Muscle of back (tissue), 13 donors: ENCODE measurements around the gene CD300LF. TPM values are rescaled to one million over a fixed set of nuclear protein-coding genes. Genes with fewer than 3 reads are reported as not detected.
A peak's percentile ranks its signal among the peaks of the same experiment; 100 is the strongest.

ENCODE experiments used
- DNase-seq, 3 donors: peaks; one replicate each; pipeline versions ENCODE4 v3.0.0 to v3.0.0-alpha.2; 2013
- long read RNA-seq, 9 donors: transcript quantifications; one replicate each; lab custom pipeline, GENCODE V29; 2026
- polyA plus RNA-seq, 10 donors: library from polyadenylated mRNA; unstranded; fragments of 120-200 nt; gene quantifications; one replicate each; pipeline ENCODE4 v1.2.1, GENCODE V29; 2013; ENCODE audit not compliant: insufficient read length in 10 of 10

CD300LF gene
- polyA plus RNA-seq: under 1 TPM; 0.16 to 0.65 (median 0.35) TPM
- long read RNA-seq, donor 1: 0 reads
- long read RNA-seq, donor 2: 0 reads
- long read RNA-seq, donor 3: 0 reads
- long read RNA-seq, donor 4: 0 reads
- long read RNA-seq, donor 5: 0 reads
- long read RNA-seq, donor 6: 0 reads
- long read RNA-seq, donor 7: 0 reads
- long read RNA-seq, donor 8: 0 reads
- long read RNA-seq, donor 9: 0 reads

DNA sequence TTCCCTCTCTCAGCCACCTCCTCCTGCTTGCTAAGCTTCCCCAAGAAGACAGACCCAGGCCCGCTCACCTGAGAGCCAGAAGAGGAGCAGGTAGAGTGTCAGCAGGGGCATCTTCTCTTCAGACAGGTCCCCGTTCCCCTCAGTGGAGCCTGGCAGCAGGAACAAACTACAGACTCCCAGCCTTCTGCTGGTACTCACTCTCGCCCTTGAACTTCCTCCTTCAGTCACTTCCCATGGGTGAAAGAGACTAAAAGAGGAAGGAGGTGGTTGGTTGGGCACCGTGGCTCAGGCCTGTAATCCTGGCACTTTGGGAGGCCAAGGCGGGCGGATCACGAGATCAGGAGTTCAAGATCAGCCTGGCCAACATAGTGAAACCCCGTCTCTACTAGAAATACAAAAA lies at the start of gene CD300LF:
Gene CD300LF, minus strand, starts transcription at position 168 of the 400 bp plus-strand sequence. Its CDS starts 57 bp downstream, at position 111.
- peak in 1 of 3 donors; percentile 16 for DNase-seq

DNA sequence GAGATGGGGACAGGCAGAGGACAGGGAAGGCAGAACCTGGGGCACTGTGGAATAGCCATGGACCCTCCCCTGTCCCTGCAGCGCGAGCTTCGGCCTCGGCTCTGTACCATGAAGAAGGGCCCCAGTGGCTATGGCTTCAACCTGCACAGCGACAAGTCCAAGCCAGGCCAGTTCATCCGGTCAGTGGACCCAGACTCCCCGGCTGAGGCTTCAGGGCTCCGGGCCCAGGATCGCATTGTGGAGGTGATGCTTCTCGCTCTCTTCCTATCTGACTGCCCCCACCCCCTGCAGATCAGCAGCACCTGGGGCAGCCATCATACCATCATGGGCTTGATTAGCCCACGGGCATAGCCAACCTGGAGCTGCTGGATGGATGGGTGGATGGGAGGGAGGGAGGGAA lies 49.2 kb upstream of the CD300LF start:
- DNase-seq: no peak

DNA sequence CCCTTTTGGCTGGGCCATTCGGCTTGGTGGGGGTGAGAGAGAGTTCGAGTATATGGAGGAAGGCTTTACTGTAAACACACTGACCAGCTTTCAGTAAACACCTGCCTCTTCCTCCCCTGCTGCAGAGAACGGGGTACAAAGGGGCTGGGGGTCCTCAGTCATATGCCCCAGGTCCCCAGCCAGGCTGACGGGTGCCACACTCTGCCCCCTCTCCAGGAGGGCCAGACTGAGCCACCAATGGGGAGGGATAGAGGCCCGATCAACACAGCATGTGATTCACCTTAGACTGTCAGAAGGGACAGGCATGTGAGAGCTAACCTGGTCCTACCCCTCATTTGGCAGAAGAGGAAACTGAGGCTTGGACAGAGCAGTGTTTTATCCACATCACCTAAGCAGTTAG lies 48.7 kb upstream of the CD300LF start:
- DNase-seq: no peak

DNA sequence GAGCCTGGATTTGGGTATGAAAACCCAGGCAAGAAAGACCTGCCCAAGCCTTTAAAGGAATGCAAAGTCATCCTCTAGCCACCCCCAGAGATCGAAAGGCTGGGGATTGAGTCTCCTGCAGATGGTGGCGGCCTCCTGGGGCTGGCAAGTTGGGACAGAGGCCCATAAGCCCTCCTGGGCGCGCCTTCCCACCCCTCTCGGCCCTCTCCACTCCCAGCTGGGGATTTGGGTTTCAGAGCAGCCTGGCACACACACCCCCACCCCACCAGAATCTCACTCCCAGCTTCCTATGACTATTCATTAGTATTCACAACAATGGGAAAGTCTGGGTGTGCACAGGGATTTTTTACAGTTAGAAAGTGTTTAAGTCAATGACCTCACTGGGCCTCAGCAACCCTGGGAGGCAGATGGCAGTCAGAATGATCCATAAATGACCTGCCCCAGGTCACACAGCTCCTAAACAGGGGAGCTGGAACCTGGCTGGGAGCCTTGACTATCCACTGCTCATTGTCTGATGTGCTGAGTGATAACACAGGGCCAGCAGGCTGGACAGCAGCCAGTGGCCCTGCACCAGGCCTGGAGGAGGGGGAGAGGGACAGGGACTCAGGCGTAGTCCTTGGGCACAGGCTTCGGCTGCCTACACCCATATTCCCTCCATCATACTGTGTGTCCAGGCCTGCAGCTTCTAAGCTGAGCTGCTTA lies 47.8 kb upstream of the CD300LF start:
- DNase-seq: no peak

DNA sequence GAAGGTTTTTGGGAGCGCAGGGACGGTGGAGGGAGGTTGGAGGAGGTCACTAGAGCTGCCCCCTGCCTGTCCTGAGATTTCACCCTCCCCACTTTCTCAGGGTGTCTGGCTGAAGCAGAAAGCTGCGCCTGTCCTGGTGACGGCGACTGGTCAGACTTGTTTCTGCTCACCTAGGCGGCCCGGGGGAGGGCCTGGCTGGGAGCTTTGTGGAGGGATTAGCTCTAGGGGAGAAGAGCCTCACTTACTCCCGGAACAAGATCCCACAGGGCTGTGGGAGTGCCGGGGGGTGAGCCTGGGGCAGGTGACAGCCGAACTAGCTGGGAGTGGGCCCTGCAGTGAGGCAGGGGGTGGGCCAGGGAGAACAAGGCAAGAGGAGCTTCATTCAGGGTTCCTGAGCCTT lies 47.2 kb upstream of the CD300LF start:
- no peak for DNase-seq

DNA sequence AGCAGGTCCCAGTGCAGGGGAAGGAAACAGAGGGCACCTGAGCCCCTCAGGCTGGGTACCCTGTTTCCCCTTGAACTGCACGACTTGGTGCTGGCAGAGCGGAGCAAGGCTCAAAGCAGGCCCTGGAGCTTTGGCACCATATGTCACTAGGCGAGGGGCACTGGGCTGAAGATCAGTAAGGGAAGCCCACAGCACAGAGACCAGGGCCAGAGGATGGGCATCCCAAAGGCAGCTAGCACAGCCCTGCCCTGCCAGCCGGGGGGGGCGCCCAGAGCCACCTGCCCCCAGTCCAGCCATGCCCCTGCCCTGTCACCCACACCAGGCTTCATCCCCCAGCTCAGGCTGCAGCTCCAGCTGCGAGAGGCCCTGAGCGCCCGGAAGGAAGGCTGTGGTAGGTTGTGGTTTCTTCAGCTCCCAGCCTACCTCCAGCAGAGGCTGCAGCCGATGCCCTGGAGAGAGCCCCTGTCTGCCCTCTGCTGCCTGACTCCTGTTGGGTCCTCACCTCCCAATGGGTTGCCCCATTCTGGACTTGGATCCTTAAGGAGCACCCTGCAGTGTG lies 46.6 kb upstream of the CD300LF start:
- DNase-seq: no peak

DNA sequence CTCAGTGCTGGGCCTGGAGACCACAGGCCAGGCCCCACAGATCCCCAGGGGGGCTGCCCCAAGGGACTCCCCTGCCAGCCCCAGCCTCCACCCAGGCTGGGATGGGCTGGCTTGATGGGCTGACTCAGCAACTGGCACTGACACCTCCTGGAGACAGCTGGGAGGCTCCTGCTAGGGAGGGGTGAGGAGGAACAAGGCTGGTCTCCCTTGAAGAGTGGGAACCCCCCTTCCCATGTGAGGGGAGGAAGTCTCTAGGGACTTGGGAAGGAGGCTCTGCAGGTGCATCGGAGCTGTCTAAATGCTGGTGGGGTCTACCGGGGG lies 46.1 kb upstream of the CD300LF start:
- DNase-seq: peak in 2 of 3 donors; percentile 33 to 49

DNA sequence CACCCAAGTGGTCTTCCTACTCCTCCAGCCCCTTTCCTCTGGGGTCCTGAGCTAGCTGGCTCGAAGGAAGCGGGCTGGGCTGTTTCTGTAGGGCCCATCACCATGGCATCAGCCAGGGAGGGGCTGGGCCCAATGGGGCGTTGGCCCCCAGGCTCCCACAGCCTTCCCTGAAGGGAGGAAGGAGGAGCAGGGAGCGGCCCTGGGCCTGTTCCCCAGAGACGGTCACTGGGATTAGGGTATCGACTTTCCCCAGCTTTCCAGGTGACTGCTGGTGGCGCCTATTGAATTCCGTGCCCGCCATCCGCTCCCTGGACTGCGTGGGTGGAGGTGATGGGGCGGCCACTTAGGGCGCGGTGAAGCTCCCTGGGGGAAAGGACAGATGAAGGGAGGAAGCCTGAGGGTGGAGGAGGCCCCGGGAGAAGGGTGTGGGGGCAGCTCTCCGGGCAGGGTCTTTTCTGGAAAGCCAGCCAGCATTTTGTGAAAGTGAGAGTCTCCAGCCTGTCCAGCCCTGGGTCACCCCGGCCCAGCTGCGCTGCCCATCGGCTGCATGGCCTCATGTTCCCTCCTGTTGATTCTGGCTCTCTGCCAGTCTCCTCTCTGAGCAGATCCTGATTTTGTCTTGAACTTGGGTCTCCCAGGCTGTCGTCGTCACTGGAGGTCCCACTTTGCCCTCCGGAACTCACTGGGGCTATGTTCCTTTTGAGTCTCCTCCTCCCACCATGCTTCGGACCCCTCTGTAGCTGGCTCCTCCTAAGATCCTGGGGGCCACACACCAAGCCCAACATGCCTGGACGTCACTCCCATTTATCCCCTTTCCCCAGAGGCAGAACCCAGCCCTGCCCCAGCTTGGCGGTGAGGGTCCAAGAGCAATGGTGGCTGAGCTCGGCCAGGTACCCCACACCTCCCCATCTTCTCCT lies 45.5 kb upstream of the CD300LF start:
- DNase-seq: peak in 1 of 3 donors; percentile 48

DNA sequence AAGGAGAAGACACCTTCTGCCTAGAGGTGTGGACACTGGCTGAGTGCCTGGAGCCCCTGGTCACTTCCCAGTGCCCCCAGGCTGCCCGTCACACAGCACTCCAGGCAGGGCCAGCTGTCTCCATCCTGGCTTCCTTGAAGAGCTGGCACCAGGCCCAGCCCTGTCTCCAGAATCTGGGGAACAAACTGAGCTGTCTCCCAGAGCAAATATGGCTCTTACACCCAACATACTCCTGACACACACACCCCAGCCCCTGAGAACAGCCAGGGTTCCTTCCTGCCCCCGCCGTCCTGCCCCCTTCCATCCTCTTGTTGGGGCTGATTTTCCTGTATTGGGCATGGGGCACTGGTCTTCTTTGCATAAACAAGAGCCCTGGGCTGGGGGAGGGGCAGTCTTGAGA lies 44.8 kb upstream of the CD300LF start:
- peak in 1 of 3 donors; percentile 32 for DNase-seq

DNA sequence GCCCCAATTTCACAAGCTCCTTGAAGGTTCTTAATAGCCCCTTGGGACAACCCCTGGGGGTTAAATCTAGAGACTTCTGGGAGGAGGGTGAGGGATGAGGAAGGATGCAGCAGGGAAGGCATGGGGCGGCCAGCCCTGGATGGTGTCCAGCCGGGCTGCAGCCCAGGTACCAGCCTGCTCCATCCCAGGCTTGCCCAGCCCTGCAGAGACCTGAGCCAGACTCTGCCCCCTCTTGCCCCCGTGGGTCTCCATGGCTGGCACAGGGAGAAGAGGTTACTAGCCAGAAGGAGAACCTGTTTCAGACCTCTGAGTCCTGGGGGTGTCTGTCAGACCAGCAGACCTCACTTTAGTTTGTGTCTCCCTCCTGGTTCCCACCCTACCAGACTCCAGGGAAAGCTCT lies 44.2 kb upstream of the CD300LF start:
- no peak for DNase-seq

DNA sequence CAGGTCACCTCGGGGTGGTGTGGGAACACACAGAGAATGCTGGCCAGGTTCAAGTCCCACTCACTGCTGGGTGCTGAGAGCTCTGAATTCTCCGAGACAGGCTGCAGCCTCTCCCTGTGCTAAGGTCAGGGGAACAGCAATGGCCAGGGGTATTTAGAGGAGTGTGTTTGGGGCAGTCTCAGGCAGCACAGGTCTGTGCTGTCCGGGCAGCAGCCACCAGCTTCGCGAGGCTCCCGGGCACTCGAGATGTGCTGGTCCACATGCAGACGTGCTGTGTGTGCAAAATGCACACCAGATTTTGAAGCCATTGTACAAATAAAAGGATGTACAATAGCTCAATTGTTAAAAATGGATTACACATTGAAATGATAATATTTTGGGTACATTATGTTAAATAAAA lies 42.8 kb upstream of the CD300LF start:
- no peak for DNase-seq

DNA sequence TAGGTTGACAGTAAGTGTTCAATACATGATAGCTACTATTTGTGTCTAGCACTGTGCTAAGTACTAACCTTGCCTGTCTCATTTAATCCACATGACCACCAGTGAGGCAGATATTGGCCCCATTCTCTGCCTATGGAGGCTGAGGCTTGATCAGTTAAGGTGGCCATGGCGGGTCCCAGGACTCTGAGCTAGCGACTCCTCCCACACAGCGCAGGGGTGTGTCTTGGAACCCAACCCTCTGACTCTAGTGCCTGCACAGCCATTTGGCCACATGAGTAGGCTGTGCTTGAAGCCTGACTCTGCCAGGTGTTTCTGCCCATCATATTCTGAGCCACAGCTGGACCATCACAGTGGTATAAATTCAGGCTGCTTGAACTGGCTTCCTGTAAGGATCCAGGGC lies 42.1 kb upstream of the CD300LF start:
- DNase-seq: no peak

DNA sequence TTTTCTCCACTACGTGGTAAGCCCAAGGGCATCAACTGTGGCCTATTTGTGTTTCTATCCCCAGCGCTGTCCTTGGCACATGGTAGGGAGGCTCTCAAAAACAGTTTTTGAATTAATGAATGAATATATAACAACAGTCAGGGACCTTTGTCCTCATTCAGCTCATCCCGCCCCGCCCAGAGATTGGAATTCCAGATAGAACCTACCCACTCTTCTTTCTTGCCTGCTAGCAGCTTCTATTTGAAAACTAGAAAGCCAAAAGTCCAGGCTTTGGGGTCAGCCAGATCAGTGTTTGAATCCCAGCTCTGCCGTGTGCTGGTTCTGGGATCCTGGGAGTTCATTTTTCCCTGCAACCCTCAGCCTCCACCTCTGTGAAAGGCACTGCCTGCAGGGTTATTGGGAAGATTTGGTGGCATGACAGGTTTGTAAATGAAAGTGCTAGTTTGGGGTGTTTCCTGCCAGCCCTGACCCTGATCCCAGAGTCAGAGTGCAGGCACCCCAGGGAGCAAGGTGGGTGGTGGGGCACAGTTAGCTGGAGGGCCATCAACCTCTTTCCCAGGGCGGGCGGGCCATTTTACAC lies 40.2 kb upstream of the CD300LF start:
- DNase-seq: no peak

DNA sequence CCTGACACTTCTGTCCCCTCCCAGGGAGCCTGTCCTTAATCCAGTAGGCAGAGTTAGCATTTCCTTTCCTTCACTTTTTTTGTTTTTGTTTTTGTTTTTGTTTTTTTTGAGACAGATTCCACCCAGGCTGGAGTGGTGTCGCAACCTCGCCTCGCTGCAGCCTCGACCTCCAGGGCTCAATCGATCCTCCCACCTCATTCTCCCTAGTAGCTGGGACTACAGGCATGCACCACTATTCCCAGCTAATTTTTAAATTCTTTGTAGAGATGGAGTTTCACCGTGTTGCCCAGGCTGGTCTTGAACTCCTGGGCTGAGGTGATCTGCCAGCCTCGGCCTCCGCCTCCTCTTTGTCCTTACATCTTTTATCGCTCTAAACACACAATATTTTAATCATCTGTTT lies 39.7 kb upstream of the CD300LF start:
- no peak for DNase-seq

DNA sequence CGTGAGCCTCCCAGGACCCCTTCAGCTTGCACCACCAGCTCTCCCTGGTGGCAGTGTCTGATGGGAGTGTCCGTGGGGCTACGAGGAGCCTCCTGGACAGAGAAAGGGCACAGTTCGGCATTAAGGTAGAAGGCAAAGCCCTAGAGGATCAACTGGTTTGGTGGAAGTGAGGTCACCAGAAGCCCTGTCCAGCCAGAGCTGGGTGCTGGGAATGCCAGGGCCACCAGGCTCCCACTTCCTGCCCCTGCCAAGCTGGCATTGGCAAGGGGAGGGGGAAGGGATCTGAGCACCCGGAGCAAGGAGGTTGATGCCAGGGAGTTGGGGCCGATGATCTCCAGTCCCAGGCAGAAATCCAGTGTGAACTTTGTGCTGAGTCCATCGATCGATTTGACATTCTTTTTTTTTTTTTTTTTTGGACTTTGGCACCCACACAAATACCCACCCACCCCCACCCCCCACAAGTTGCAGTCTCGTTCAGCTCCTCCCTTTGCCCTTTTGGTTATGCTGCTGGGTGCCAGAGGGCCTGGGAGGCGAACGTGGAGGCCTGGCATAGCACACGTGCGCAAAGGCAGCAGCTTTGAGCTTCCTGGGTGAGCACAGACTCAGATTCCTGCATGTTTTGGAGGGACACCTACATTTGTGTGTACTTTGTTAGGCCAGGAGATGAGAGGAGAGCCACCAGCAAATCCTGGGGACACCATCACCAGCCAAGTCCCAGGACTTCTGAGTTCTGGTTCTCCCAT lies 37.8 kb upstream of the CD300LF start:
- DNase-seq: no peak

DNA sequence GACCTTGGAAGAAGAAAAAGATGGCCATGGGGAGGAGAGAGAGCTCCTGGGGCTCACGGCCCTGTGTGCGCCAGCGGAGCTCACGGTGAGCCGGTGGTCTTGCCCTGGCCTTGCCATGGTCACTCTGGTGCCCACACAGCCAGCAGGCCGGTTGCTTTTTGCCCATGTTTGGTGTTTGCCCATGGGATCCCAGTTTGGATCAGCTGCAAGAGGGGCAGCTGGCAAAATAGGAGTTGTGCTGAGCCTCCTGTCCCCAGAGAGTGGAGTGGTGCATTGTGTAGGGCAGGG lies 37.3 kb upstream of the CD300LF start:
- DNase-seq: no peak

DNA sequence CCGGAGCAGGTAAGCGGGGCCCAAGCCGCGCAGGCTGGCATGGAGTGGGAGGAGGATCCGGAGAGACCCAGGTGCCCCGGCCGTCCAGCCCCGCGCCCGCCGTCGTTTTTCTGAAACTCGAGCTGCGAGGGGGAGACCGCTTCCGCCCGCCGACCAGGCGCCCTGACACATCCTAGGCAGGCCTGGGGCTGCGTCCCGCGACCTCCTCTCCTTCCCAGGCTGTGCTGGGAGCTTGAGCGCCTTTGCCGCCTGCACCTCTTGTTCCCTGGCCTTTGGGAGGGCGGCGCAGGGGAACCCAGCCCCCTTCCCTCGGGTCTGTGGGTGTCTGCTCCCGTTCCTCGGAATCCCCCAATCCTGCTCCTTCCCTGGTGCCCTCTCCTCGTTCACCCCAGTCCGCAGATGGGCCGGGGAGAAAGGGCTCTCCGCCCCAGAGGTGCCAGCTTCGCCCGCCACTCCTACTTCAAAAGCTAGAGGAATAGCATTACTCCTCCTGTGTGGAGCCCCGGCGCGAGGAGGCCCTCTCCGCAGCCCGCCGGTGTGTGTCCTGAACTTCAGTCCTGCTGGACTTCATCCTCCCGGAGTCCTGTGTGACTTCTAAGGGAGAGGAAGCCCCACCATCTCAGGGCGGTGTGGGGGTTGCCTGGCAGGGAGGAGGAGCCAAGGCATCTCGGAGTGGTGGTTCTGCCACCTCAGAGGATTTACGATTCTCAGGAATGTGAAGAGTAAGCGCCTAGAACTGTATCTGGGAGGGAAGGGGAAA lies 36.7 kb upstream of the CD300LF start:
- DNase-seq: no peak

DNA sequence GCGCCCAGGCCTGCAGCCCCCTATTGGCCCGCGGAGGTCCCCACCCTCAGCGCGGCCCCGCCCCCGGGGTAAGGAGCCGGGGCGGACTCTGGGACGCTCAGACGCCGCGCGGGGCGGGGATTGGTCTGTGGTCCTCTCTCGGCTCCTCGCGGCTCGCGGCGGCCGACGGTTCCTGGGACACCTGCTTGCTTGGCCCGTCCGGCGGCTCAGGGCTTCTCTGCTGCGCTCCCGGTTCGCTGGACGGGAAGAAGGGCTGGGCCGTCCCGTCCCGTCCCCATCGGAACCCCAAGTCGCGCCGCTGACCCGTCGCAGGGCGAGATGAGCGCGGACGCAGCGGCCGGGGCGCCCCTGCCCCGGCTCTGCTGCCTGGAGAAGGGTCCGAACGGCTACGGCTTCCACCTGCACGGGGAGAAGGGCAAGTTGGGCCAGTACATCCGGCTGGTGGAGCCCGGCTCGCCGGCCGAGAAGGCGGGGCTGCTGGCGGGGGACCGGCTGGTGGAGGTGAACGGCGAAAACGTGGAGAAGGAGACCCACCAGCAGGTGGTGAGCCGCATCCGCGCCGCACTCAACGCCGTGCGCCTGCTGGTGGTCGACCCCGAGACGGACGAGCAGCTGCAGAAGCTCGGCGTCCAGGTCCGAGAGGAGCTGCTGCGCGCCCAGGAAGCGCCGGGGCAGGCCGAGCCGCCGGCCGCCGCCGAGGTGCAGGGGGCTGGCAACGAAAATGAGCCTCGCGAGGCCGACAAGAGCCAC lies 36.0 kb upstream of the CD300LF start, which contains the start of gene NHERF1:
Gene NHERF1, plus strand, starts transcription at position 100 of the 750 bp plus-strand sequence. Its CDS starts 219 bp downstream, at position 319.
- peak; percentile 88 to 95 (median 93) for DNase-seq

DNA sequence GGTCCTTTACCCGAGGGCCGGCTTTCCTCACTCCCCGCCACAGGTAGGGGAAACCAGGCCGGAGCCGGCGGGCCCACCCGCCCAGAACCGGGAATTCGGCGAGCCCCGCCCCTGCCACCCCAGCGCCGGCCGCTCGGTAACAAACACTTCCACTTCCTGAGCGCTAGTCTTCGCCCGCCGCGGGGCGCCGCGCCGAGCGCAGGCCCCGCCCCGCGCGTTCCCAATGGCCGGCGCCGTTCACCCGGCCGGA lies 35.5 kb upstream of the CD300LF start:
- no peak for DNase-seq

DNA sequence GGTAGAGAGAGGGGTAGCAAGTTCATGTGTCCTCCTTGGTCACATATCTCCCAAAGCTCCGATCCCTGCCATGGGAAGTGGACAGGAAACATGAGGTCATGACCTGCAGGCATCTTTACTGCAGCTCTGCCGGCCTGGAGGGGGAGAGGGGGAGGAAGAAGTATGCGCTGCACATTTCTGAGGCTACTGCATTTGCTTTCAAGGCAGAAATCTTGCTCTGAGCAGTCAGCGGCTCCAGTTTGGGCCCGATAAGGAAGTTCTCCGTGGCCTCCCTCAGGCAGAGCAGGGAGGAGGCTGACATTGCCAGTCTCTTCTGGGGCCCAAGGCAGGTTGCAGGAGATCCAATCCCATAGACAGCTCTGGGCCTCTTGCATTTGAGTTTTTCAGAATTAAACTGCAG lies 34.2 kb upstream of the CD300LF start:
- DNase-seq: peak in 1 of 3 donors; percentile 32
